Upper lobe of left lung (tissue), 6 donors: Measurements from ENCODE around the gene ASNSD1. TPM values are rescaled to one million over a fixed set of nuclear protein-coding genes. Genes with fewer than 3 reads are reported as not detected.
"Not testable (repeated sequence)": the region's sequence is repeated elsewhere in the genome, so short reads cannot be mapped to it uniquely, and the experiment has no call there.

Experiments
- ATAC-seq, 2 donors: fragments of 200-7000 bp; cut with Tn5 transposase; one replicate each; pipeline ENCODE4 v1.9.1; 2022; ENCODE audit warnings: mild to moderate bottlenecking in 2 of 2, moderate library complexity in 2 of 2; ENCODE audit not compliant: low FRiP score in 2 of 2
- DNase-seq, 2 donors: peaks; one replicate each; pipeline ENCODE4 v3.0.0-alpha.2; 2019 to 2020
- H3K27ac ChIP-seq, 4 donors: fragments of 200-600 bp; sonication (generic); one replicate each; pipeline ENCODE4 v1.5.1; 2016 to 2019
- H3K27me3 ChIP-seq, 4 donors: fragments of 200-600 bp; sonication (generic); one replicate each; pipeline ENCODE4 v1.5.1; 2017 to 2019
- H3K36me3 ChIP-seq, 4 donors: fragments of 200-600 bp; sonication (generic); one replicate each; pipeline ENCODE4 v1.5.1; 2016 to 2019
- H3K4me1 ChIP-seq, 4 donors: fragments of 200-600 bp; sonication (generic); one replicate each; pipeline ENCODE4 v1.5.1; 2018 to 2019
- H3K4me3 ChIP-seq, 4 donors: fragments of 200-600 bp; sonication (generic); one replicate each; pipeline ENCODE4 v1.5.1; 2017 to 2019; ENCODE audit warnings: mild to moderate bottlenecking in 2 of 4, moderate library complexity in 1 of 4
- H3K9me3 ChIP-seq, 4 donors: fragments of 200-600 bp; sonication (generic); one replicate each; pipeline ENCODE4 v1.5.1; 2018 to 2019
- CTCF ChIP-seq, 6 experiments: fragments of 450-650 bp in 4 of 6; fragments of 200-600 bp in 2 of 6; sonication (generic) in 2 of 6; IDR thresholded peaks; one replicate each; pipeline ENCODE4 v1.5.1; 2016 to 2019; ENCODE audit warnings: antibody characterized with exemption in 6 of 6
- EP300 ChIP-seq, 4 donors: sonication (generic); formaldehyde crosslinking; IDR thresholded peaks; one replicate each; pipeline ENCODE4 v1.5.1; 2017; ENCODE audit warnings: antibody characterized with exemption in 4 of 4, control low read depth in 2 of 4
- POLR2A ChIP-seq, 4 donors: fragments of 450-650 bp; IDR thresholded peaks; one replicate each; pipeline ENCODE4 v1.5.1; 2016 to 2017; ENCODE audit warnings: antibody characterized with exemption in 4 of 4, mild to moderate bottlenecking in 2 of 4
- POLR2AphosphoS5 ChIP-seq, 2 donors: sonication (generic); formaldehyde crosslinking; IDR thresholded peaks; one replicate each; pipeline ENCODE4 v1.5.1; 2017; ENCODE audit warnings: antibody characterized with exemption in 2 of 2
- WGBS, 2 donors: methylation state at CpG; one replicate each; pipeline ENCODE4 v1.1.5; 2017 to 2018; 5-methylcytosine and 5-hydroxymethylcytosine counted together
- total RNA-seq, 6 donors: library from RNA; depleted of rRNA in 4 of 6; stranded (reverse); fragments of >200 nt in 4 of 6; gene quantifications; one replicate each; pipeline versions ENCODE4 v1.1.0 to v1.2.1, GENCODE V29; 2016 to 2021
- donor health status: DM: no; HTN: no; CAD: no; lungs with moderate emphysema.
- donor health status: DM: no; HTN: yes; CAD: no; lungs with severe emphysema.

ASNSD1 gene
- total RNA-seq, 6 donors from 2014 or later = 29.5 to 49.6 (median 34.3) TPM

- DNase-seq = no peak
- Histone ChIP-seq H3K9me3 (no peaks in the 10 kb centered on the region), H3K4me1 (no peaks in the 10 kb centered on the region), H3K4me3 (no peak overlapping the region), H3K27ac (no peak overlapping the region), H3K27me3 (no peaks in the 10 kb centered on the region), H3K36me3 (no peaks in the 10 kb centered on the region)
- ATAC-seq = no peak
- TF ChIP-seq POLR2A (IDR thresholded peaks at IDR 0.05) (no peak), CTCF (IDR thresholded peaks at IDR 0.05) (no peak), EP300 (IDR thresholded peaks at IDR 0.05) (no peak), POLR2AphosphoS5 (IDR thresholded peaks at IDR 0.05) (no peak)
These were observed 14.7 kb upstream of the ASNSD1 start for GRCh38 chr2:189646521-189646920.

- no peak for DNase-seq
- TF ChIP-seq POLR2A (IDR thresholded peaks at IDR 0.05) (no peak), CTCF (IDR thresholded peaks at IDR 0.05) (no peak), POLR2AphosphoS5 (IDR thresholded peaks at IDR 0.05) (no peak), EP300 (IDR thresholded peaks at IDR 0.05) (no peak)
- 81 to 85% methylated on average over 1 of the region's 1 CpG for whole genome bisulfite sequencing, 2 donors
These were observed 12.3 kb upstream of the ASNSD1 start for GRCh38 chr2:189648846-189649509.

GRCh38 chr2:189651284-189651683, 10.0 kb upstream of the ASNSD1 start:
- no peaks in the 10 kb centered on the region for H3K36me3 ChIP-seq
- DNase-seq (no peak), ATAC-seq (no peak)
- no peak for TF ChIP-seq POLR2AphosphoS5 (IDR thresholded peaks at IDR 0.05)
- no peak for TF ChIP-seq EP300 (IDR thresholded peaks at IDR 0.05)
- no peak for TF ChIP-seq POLR2A (IDR thresholded peaks at IDR 0.05)
- TF ChIP-seq CTCF (IDR thresholded peaks at IDR 0.05) = no peak
- H3K27ac ChIP-seq = no peak overlapping the region
- no peaks in the 10 kb centered on the region for H3K4me1 ChIP-seq
- H3K4me3 ChIP-seq = no peak overlapping the region
- H3K9me3 ChIP-seq = no peaks in the 10 kb centered on the region
- no peaks in the 10 kb centered on the region for H3K27me3 ChIP-seq

More at GRCh38 chr2:189648846-189649509, 12.3 kb upstream of the ASNSD1 start:
- H3K27me3 ChIP-seq = no peaks in the 10 kb centered on the region
- ATAC-seq = no peak
- no peaks in the 10 kb centered on the region for H3K4me1 ChIP-seq
- H3K9me3 ChIP-seq = no peaks in the 10 kb centered on the region
- H3K36me3 ChIP-seq = no peaks in the 10 kb centered on the region
- H3K4me3 ChIP-seq = no peak overlapping the region
- no peak overlapping the region for H3K27ac ChIP-seq

GRCh38 chr2:189653464-189653863, 7.8 kb upstream of the ASNSD1 start:
- peak in 1 of 2 donors; percentile 73 for DNase-seq
- ATAC-seq, H3K4me3 ChIP-seq, H3K36me3 ChIP-seq, H3K27ac ChIP-seq, H3K27me3 ChIP-seq, H3K9me3 ChIP-seq: not testable (repeated sequence)
- H3K4me1 ChIP-seq = peaks cover 7 to 13% (median 10%) of the 10 kb centered on the region in 4 donors
- 98% methylated on average over 15 of the region's 29 CpGs; no CpG with 5 or more reads in 1 of the 2 donors for WGBS, 2 donors

- TF ChIP-seq EP300 (IDR thresholded peaks at IDR 0.05) = no peak
- TF ChIP-seq POLR2AphosphoS5 (IDR thresholded peaks at IDR 0.05) = no peak
- no peak for TF ChIP-seq POLR2A (IDR thresholded peaks at IDR 0.05)
- no peak for TF ChIP-seq CTCF (IDR thresholded peaks at IDR 0.05)
- peaks cover 9 to 14% (median 13%) of the 10 kb centered on the region in 4 donors for H3K4me1 ChIP-seq
- ATAC-seq (no peak), DNase-seq (no peak)
- no peaks in the 10 kb centered on the region for H3K36me3 ChIP-seq
- no peaks in the 10 kb centered on the region for H3K9me3 ChIP-seq
- H3K4me3 ChIP-seq = no peak overlapping the region
- H3K27me3 ChIP-seq = no peaks in the 10 kb centered on the region
- no peak overlapping the region for H3K27ac ChIP-seq
- WGBS, 2 donors = 57 to 61% methylated on average over 3 of the region's 3 CpGs
These were observed 6.6 kb upstream of the ASNSD1 start for GRCh38 chr2:189654641-189655040.
